Stimulated activated CD8-positive, alpha-beta memory T cell treated with anti-CD3 and anti-CD28 coated beads, Interleukin-4, amount 100 ng/mL, for 48 hours (primary cell): ENCODE results near the gene ARHGEF19.
"Not testable (repeated sequence)": the region's sequence is repeated elsewhere in the genome, so short reads cannot be mapped to it uniquely, and the experiment has no call there.

ENCODE experiments used
- DNase-seq: peaks from one replicate; pipeline ENCODE4 v3.0.0-alpha.2; 2020

Gene ARHGEF19

GRCh38 chr1:16202281-16203210 is 9.9 kb downstream of the ARHGEF19 start:
- no peak for DNase-seq

- no peak for DNase-seq
Measured at GRCh38 chr1:16199700-16200099, 12.8 kb downstream of the ARHGEF19 start.

- no peak for DNase-seq
Measured at GRCh38 chr1:16199157-16199501, 13.3 kb downstream of the ARHGEF19 start.

GRCh38 chr1:16198444-16199156 is 13.9 kb downstream of the ARHGEF19 start:
- DNase-seq: no peak

- DNase-seq: no peak
Measured at GRCh38 chr1:16196874-16197273, 15.6 kb downstream of the ARHGEF19 start.

- DNase-seq: not testable (repeated sequence)
Measured at GRCh38 chr1:16196139-16196538, 16.3 kb downstream of the ARHGEF19 start.

GRCh38 chr1:16195518-16195905 is 16.9 kb downstream of the ARHGEF19 start:
- no peak for DNase-seq

- no peak for DNase-seq
Measured at GRCh38 chr1:16191916-16192546, 20.4 kb downstream of the ARHGEF19 start.

- no peak for DNase-seq
Measured at GRCh38 chr1:16191309-16191708, 21.1 kb downstream of the ARHGEF19 start.

GRCh38 chr1:16189921-16190621 is 22.4 kb downstream of the ARHGEF19 start:
- DNase-seq: no peak

GRCh38 chr1:16189003-16189402 is 23.4 kb downstream of the ARHGEF19 start:
- no peak for DNase-seq

GRCh38 chr1:16187748-16188401 is 24.6 kb downstream of the ARHGEF19 start:
- peak; percentile 88 for DNase-seq

GRCh38 chr1:16186655-16187235 is 25.7 kb downstream of the ARHGEF19 start:
- no peak for DNase-seq

- DNase-seq: no peak
Measured at GRCh38 chr1:16184557-16185303, 27.7 kb downstream of the ARHGEF19 start.

GRCh38 chr1:16183765-16184556 is 28.5 kb downstream of the ARHGEF19 start:
- no peak for DNase-seq

GRCh38 chr1:16183179-16183578 is 29.3 kb downstream of the ARHGEF19 start:
- no peak for DNase-seq

GRCh38 chr1:16181887-16182719 is 30.3 kb downstream of the ARHGEF19 start:
- no peak for DNase-seq

- no peak for DNase-seq
Measured at GRCh38 chr1:16180291-16180824, 32.1 kb downstream of the ARHGEF19 start.
